ENCODE data around the gene PLPPR5.
"Not testable (repeated sequence)": the region's sequence is repeated elsewhere in the genome, so short reads cannot be mapped to it uniquely, and the experiment has no call there.

Gene PLPPR5

GRCh38 chr1:99004861-99005442, at the start of gene PLPPR5:
Gene PLPPR5, minus strand, starts transcription at chr1:99004861. Its CDS starts 190 bp downstream, at chr1:99004671.
- FAIRE-seq (no peak), DNase-seq (ENCODE audit: extremely low spot score, insufficient read length, low read depth) (no peak)

- FAIRE-seq (no peak), DNase-seq (ENCODE audit: extremely low spot score, insufficient read length, low read depth) (no peak)
These were observed 47.1 kb upstream of the PLPPR5 start for GRCh38 chr1:99051611-99052283.

DNA sequence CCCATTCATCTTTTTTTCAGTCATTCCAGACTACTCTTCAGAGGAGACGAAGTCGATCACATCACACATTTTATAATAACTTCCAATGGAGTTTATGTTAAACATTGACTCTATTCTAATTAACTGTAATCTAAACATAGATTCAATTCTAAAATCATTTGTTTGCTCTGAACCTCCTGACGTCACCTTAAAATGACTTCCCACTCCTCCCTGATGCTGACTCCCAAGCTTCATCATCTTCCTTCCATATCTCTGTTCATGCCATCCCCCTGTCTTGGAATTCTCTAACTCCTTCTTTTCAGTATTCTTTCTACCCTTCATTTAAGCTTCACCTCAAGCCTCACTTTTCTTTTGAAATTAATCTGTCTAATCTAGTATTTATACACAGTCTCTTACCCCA, 45.1 kb upstream of the PLPPR5 start:
- FAIRE-seq (no peak), DNase-seq (ENCODE audit: extremely low spot score, insufficient read length, low read depth) (no peak)

DNA sequence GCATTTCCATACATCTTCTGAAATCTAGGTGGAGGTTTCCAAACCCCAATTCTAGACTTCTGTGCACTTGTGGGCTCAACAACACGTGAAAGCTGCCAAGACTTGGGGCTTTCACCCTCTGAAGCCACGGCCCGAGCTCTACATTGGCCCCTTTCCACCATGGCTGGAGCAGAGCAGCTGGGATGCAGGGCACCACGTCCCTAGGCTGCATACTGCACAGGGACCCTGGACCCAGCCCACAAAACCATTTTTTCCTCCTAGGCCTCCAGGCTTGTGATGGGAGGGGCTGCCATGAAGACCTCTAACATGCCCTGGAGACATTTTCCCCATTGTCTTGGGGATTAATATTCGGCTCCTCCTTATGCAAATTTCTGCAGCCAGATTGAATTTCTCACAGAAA, 32.1 kb upstream of the PLPPR5 start:
- not testable (repeated sequence) for FAIRE-seq; DNase-seq (ENCODE audit: extremely low spot score, insufficient read length, low read depth)

DNA sequence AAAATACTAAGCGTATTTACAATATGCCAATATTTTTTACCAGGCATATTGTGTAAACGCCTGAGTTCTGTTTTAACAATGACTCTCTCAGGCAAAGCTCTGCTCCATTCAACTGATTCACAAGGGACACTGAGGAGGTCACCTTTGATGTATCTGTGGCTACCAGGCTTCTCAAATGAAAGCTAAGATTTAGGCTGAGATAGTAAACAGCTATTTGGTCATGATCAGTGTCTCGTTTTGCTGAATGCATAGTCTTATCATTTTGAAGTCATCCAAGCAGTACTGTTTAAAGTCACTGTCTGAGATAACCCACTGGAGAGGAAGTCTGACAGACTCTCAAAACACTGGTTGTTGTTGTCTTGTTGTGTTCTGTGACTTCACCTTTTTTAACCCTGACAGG, 13.7 kb upstream of the PLPPR5 start:
- DNase-seq (ENCODE audit: extremely low spot score, insufficient read length, low read depth) (no peak), FAIRE-seq (no peak)

DNA sequence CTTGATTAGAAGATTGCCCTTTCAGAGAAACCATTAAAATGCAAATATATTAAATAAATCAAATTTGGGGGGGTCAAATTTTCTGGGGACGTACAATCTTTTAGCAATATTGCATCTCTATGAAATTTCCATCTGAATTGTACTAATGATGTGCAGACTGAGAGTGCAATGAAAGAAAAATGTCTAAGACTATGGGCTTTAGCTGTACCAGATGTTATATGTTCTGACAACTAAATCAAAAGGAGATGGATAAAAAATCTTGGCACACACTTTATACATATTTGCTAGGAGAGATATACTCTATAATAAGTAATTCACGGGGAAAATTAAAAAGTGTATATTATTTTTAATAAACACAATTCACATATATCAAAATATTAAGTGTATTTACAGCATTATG, 13.0 kb upstream of the PLPPR5 start:
- DNase-seq (ENCODE audit: extremely low spot score, insufficient read length, low read depth) (no peak), FAIRE-seq (no peak)

GRCh38 chr1:99010679-99011078, 6.0 kb upstream of the PLPPR5 start:
- DNase-seq (ENCODE audit: extremely low spot score, insufficient read length, low read depth), result no peak
- no peak for FAIRE-seq

DNA sequence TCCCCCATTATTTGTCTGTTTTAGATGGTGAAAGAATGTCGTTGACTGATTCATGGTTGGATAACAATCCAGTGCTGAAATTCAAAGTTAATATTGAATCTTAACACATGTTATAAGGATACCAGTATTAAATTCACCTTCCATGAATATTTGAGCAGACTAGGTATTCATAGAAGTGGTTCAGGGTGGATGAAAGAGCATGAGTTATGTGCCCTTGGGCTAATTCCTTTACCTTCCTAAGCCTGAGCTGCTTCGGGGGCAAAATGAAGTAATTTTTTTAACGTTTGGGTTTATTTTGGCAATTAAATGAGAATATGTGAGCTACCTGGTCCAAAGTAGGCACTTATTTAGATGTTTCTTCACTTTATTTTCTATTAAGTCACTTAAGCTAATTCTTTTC, 2.7 kb upstream of the PLPPR5 start:
- no peak for DNase-seq (ENCODE audit: extremely low spot score, insufficient read length, low read depth)
- FAIRE-seq, result no peak

DNA sequence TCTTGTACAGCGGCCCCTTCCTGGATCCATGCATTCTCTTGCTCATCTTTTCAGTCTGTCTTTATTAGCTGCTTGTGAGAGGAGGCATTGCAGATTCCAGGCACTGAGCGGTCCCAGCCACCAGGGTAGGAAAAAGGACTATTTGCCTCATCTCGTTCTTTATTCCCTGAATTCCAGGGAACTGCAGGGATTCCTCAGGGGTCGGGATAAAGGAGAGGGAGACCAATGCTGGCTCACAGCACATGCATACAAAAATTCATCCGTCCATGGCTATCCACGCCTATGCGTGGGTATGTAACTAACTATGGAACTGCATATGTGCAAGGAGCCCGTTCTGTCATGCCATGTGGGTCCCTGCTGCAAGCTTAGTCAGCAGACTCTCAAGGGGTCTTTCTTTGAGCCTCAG, 879 bp upstream of the PLPPR5 start:
- FAIRE-seq (no peak), DNase-seq (ENCODE audit: extremely low spot score, insufficient read length, low read depth) (no peak)

GRCh38 chr1:99004254-99004860, 304 bp downstream of the PLPPR5 start:
- no peak for FAIRE-seq
- DNase-seq (ENCODE audit: extremely low spot score, insufficient read length, low read depth), result no peak

- DNase-seq (ENCODE audit: extremely low spot score, insufficient read length, low read depth) (no peak), FAIRE-seq (no peak)
These were observed 944 bp downstream of the PLPPR5 start for GRCh38 chr1:99003581-99004253.

DNA sequence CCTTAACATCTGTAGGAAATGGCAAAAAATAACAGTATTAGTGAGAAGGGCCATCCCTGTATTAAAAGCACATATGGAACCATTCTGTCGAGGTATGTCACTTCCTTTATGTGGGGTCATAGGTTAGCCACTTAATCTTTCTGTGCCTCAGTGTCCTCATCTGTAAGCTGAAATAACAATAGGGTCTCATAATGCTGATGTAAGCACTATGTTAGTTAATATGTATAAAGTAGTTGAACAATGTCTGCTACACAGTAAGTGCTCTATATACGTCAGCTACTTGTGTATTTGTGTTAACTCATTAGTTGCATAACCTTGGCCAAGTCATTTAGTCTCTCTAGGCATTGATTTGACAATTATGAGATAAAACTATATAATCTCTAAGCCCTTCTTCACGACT, 11.8 kb downstream of the PLPPR5 start:
- FAIRE-seq, result no peak
- no peak for DNase-seq (ENCODE audit: extremely low spot score, insufficient read length, low read depth)

DNA sequence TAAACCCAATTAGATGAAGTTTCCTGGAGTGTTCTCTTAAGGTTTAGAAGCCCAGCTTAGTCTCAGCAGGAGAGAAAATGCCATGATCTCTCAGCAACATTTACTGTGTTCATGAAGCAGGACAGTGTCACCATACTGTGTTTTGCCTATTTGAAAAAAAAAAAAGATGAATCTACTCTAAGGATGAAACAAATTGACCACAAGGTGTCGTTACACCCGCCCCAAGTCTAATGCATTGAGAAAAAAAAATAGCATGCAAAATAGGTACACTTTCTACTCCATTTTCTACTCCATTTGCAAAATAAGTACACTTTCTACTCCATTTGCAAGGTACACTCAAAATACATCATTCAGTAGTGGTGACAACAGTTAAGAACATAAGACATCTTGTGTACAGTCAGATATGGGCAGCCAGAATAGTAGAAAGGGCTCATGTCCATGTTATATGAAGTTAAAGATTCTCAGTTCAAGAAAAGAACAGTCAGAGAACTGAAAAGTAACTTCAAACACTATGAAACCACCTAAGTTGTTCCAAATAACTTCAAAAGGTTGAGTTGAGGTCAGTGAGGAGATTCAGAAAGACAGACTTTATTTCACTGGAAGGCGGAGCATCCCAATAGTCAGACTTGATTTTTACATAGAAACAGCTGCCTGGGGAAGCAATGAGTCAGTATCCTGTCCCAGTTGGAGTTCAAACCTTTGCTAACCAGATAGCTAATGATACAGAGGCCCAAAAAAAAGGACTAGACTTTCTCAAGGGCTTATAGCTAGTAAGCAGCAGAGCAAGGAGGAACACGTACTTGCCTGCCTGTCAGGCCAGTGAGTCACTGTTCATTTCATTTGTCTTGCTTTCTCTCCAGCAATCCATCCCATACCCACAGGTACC, 13.3 kb downstream of the PLPPR5 start:
- FAIRE-seq (peak; percentile 62), DNase-seq (ENCODE audit: extremely low spot score, insufficient read length, low read depth) (no peak)

DNA sequence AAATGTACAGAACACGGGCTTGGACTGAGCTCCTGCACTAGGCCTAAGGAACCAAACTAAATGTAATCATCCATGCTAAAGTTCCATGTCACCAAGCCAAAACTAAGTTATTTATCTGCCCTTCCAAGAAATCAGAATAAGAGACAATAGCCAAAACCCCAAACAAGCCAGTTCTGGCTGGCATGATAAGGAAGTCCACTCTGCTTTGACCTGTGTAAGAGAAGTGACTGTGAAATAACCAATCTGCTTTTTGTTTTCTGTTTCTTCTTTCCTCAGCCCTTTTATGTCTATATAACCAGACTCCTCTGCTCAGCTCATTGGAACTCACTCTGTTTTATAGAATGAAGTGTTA, 15.1 kb downstream of the PLPPR5 start:
- FAIRE-seq, result no peak

GRCh38 chr1:98988904-98989555, 15.6 kb downstream of the PLPPR5 start:
- no peak for DNase-seq (ENCODE audit: extremely low spot score, insufficient read length, low read depth)
- FAIRE-seq, result peak; percentile 44

More for the DNA sequence above, 15.1 kb downstream of the PLPPR5 start:
- DNase-seq (ENCODE audit: extremely low spot score, insufficient read length, low read depth), result no peak

DNA sequence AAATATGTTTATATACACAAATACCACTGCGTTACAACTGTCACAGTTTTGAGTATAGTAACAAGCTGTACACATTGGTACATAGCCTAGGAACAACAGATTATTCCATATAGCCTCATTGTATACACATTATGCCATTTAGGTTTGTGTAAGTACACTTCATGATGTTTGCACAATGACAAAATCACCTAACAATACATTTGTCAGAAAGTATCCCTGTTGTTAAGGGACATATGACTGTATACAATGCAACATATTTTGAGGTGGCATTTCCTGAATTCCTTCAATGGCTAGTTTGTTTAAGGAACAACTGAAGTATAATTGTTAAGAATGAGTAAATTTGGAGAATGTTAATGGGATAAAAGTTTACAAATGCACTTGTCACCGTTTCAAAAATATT, 19.0 kb downstream of the PLPPR5 start:
- FAIRE-seq (no peak), DNase-seq (ENCODE audit: extremely low spot score, insufficient read length, low read depth) (no peak)

DNA sequence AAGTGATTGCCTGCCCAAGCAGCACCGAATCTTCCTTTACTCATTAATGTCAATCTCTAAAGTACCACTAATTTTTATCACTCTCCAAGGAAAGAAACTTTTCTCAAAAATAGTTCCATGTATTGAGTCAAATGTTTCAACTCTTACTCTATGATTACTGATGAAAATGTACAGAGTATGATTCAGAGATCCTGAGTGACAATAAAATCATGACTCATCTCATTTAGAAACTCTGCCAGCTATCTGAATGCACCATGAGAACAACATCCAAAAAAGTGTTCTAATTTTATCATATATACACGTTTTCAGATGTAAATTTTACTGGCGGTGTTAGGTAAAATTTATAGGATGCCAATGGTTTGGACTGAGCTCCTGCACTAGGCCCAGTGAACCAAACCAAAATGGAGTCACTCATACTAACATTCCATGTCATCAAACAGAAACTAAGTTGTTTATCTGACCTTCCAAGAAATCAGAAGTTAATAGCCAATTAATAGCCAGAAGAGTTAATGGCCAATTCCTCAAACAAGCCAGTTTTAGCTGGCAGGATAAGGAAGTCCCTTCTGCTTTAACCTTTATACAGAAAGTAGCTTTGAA, 22.6 kb downstream of the PLPPR5 start:
- no peak for FAIRE-seq
- DNase-seq (ENCODE audit: extremely low spot score, insufficient read length, low read depth), result no peak

GRCh38 chr1:98979463-98979862, 25.2 kb downstream of the PLPPR5 start:
- DNase-seq (ENCODE audit: extremely low spot score, insufficient read length, low read depth), result no peak
- no peak for FAIRE-seq

GRCh38 chr1:98975810-98976209, 28.9 kb downstream of the PLPPR5 start:
- DNase-seq (ENCODE audit: extremely low spot score, insufficient read length, low read depth) (no peak), FAIRE-seq (no peak)
